NCI-H2081 (cell line): ENCODE data around the gene SYDE1.
"Not testable (repeated sequence)": the region's sequence is repeated elsewhere in the genome, so short reads cannot be mapped to it uniquely, and the experiment has no call there.

Experiments used
- DNase-seq, 2 experiments: peaks; one replicate each; lab custom pipeline; 2025; lab: John Stamatoyannopoulos, UW

Gene SYDE1, protein sequence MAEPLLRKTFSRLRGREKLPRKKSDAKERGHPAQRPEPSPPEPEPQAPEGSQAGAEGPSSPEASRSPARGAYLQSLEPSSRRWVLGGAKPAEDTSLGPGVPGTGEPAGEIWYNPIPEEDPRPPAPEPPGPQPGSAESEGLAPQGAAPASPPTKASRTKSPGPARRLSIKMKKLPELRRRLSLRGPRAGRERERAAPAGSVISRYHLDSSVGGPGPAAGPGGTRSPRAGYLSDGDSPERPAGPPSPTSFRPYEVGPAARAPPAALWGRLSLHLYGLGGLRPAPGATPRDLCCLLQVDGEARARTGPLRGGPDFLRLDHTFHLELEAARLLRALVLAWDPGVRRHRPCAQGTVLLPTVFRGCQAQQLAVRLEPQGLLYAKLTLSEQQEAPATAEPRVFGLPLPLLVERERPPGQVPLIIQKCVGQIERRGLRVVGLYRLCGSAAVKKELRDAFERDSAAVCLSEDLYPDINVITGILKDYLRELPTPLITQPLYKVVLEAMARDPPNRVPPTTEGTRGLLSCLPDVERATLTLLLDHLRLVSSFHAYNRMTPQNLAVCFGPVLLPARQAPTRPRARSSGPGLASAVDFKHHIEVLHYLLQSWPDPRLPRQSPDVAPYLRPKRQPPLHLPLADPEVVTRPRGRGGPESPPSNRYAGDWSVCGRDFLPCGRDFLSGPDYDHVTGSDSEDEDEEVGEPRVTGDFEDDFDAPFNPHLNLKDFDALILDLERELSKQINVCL

GRCh38 chr19:15107061-15108010 lies at the start of gene SYDE1:
TSS of gene SYDE1 (plus strand) at chr19:15107401. CDS start at chr19:15107434, 33 bp downstream.
- no peak for DNase-seq

GRCh38 chr19:15062036-15062435 lies 45.2 kb upstream of the SYDE1 start:
- DNase-seq = peak in 1 of 2 experiments; percentile 2

GRCh38 chr19:15070386-15070785 lies 36.8 kb upstream of the SYDE1 start:
- not testable (repeated sequence) for DNase-seq

GRCh38 chr19:15072930-15073647 lies 34.1 kb upstream of the SYDE1 start:
- no peak for DNase-seq

GRCh38 chr19:15074371-15074770 lies 32.8 kb upstream of the SYDE1 start:
- DNase-seq = no peak

GRCh38 chr19:15075806-15076205 lies 31.4 kb upstream of the SYDE1 start:
- no peak for DNase-seq

DNA sequence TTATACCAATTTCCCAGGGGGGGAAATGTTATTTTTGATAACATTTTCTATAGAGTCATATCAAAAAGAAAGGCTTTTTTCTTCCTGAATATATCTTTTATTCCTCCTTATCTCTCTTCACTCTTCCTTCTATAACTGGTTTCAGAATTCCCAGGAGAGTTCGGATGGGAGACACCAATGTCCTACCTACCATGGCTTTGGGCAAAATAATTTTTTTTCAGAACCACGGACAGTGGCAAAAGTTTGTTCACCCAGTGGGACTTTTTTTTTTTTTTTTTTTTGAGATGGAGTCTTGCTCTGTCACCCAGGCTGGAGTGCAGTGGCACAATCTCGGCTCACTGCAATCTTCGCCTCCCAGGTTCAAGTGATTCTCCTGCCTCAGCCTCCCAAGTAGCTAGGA lies 27.2 kb upstream of the SYDE1 start:
- not testable (repeated sequence) for DNase-seq

DNA sequence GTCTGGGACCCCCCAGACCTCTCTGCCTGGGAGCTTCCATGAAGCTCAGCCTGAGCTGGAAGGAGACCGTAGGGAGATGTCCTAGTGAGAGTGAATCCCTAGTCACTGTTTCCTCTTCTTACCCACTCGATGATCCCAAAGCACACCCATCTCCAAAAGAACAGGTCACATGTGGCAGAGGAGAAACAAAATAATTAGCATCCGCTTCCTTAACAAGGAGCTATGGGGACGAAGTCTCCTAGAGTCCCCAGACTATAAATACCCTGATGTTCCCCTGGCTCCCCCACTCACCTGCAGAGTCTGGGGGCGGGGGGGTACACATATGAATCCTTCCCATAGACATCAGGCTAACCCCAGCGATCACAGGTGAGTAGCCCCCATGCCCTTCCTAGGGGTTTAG lies 25.3 kb upstream of the SYDE1 start, which contains the start of gene OR1I1:
TSS of gene OR1I1 (plus strand) at position 301 of the 400 bp plus-strand sequence. CDS start 4,855 bp downstream, outside the sequence.
- DNase-seq = no peak

- DNase-seq = no peak
These were observed 20.0 kb upstream of the SYDE1 start for GRCh38 chr19:15087182-15087581.

GRCh38 chr19:15091918-15092753 lies 15.1 kb upstream of the SYDE1 start:
- peak; percentile 54 to 65 for DNase-seq

DNA sequence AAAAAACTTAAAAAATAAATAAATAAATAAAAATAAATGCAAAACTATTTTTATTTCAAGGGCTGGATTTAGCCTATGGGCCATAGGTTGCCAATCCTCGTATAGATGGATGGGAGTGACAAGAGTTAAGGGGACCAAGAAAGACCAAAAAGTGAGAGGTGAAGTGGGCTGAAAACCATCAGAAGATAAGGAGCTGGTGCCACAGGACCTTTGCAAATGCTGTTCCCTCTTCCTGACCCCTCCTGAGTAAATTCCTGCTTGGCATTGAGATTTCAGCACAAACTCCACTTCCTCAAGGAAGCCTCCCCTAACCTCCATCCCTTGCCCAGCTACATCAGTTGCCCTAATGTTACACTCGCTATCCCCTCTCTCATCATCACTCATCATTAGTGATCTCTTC lies 14.2 kb upstream of the SYDE1 start:
- DNase-seq = no peak

DNA sequence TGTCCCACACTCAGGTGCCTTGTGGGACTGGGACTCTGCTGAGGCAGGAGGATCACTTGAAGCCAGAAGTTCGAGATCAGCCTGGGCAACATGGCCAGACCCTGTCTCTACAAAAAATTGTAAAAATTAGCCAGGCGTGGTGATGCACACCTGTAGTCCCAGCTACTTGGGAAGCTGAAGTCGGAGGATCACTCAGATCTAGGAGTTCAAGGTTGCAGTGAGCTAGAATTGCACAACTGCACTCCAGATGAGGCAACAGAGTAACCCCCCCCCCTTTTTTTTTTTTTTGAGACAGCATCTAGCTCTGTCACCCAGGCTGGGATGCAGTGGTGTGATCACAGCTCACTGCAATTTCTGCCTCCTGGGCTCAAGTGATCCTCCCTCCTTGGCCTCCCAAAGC lies 11.0 kb upstream of the SYDE1 start:
- no peak for DNase-seq

GRCh38 chr19:15097980-15098379 lies 9.2 kb upstream of the SYDE1 start:
- DNase-seq = not testable (repeated sequence)

- DNase-seq = no peak
These were observed 8.7 kb upstream of the SYDE1 start for GRCh38 chr19:15098460-15098859.

DNA sequence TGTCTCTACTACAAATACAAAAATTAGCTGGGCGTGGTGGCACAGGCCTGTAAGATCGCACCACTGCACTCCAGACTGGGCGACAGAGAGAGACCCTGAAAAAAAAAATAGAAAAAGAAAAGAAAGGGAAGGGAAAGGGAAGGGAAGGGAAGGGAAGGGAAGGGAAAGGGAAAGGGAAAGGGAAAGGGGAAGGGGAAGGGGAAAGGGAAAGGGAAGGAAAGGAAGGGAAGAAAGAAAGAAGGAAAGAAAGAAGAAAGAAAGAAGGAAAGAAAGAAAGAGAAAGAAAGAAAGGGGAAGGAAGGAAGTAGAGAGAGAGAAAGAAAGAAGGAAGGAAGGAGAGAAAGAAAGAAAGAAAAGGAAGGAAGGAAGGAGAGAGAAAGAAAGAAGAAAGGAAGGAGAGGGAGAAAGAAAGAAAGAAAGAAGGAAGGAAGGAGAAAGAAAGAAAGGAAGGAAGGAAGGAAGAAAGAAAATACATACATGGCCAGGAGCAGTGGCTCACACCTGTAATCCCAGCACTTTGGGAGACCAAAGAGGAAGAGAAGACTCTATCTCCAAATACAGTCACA lies 8.1 kb upstream of the SYDE1 start:
- no peak for DNase-seq

DNA sequence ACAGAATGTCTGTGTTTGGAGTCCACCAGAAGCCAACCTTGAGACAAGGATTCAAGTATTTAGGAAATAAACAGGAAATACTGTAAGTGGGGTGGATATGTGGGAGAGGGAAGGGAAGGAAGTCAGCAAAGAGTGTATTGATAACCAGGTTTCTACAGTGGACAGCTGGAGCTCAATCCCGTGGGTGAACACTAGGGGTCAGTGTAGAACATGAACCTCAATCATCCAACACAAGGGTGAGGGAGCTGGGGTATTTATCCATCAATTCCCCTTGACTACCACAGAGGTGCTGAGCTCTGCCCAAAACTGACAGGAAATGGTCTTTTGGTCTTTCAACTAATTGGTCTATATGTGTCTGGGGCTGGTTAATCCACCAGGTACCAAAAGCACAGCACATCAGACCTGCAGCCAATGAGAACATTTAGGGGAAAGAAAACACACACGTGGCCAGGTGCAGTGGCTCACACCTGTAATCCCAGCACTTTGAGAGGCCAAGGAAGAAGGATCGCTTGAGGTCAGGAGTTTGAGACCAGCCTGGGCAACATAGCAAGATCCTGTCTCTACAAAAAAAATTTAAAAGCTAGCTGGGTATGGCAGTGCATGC lies 5.6 kb upstream of the SYDE1 start:
- DNase-seq = peak; percentile 10 to 30

DNA sequence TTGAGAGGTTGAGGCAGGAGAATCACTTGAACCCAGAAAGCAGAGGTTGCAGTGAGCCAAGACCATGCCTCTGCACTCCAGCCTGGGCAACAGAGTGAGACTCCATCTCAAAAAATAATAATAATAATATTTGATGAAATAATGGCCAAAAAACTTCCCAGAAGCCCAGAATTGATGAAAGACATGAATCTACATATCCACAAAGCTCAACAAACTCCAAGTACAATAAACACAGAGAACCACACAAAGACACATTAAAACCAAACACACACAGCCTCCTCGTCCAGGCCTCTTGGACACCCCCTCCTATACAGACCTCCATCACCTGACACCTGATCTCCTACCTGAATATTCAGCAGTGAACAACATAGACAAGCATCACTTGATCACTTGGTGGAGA lies 3.2 kb upstream of the SYDE1 start:
- no peak for DNase-seq

GRCh38 chr19:15104411-15104810 lies 2.8 kb upstream of the SYDE1 start:
- DNase-seq = no peak

DNA sequence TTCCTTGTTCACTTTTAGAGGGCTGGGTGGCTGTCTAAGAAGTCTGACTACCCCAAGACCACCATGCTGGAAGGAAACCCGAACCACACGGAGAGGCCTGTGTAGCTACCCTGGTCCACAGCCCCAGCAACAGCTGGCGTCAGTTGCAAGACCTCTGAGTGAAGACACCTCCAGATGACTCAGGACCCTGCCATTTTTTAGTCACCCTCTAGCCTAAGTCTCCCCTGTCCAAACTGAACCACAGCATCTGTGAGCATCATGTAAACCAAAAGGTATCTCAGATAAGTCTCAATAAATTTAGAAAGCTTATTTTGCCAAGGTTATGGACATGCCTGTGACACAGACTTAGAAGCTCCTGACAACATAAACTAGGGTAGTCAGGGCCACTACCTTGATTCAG lies 2.2 kb upstream of the SYDE1 start:
- no peak for DNase-seq
